Measurements from ENCODE around the gene USP22. TPM values are rescaled to one million over a fixed set of nuclear protein-coding genes. Genes with fewer than 3 reads are reported as not detected.

Gene USP22
- total RNA-seq, 5 donors from 2014 or later (not counting 1 experiment from before 2014, with no cell fraction given), result 128 to 184 (median 136) TPM

- CTCF ChIA-PET, result no interaction called here
- DNase-seq (no peak), ATAC-seq (replicated peaks in 1 of 4) (no peak)
- Histone ChIP-seq H3K36me3 (ENCODE audit: control insufficient read depth in 2 of 2, extremely low read depth in 1 of 2, insufficient read depth in 1 of 2, low read length in 1 of 2) (no peaks in the 10 kb centered on the region), H3K27ac (ENCODE audit: low read length) (no peak overlapping the region), H3K4me3 (ENCODE audit: control insufficient read depth in 1 of 2, extremely low read depth in 1 of 2, low read length in 1 of 2) (no peak overlapping the region), H3K9me3 (no peaks in the 10 kb centered on the region), H3K27me3 (replicated peaks in 1 of 2; ENCODE audit: control insufficient read depth in 2 of 2, extremely low read depth in 1 of 2, insufficient read depth in 2 of 2, low read length in 1 of 2) (peaks cover 0 to 13% of the 10 kb centered on the region in 2 experiments), H3K4me1 (ENCODE audit: control insufficient read depth in 1 of 2, extremely low read depth in 1 of 2, insufficient read depth in 2 of 2, low read length in 2 of 2) (no peaks in the 10 kb centered on the region)
- H3K4me1 Mint-ChIP-seq, result no peaks in the 10 kb centered on the region
- POLR2A ChIA-PET, result no interaction called here
- H3K27ac Mint-ChIP-seq, result no peak overlapping the region
- WGBS (ENCODE audit: insufficient coverage), result 76% methylated on average over 4 of the region's 7 CpGs
- no peaks in the 10 kb centered on the region for H3K9me3 Mint-ChIP-seq
- no peaks in the 10 kb centered on the region for H3K36me3 Mint-ChIP-seq
- peaks cover 21 to 27% of the 10 kb centered on the region in 2 donors for H3K27me3 Mint-ChIP-seq
- no peak overlapping the region for H3K4me3 Mint-ChIP-seq
Observed at GRCh38 chr17:20960871-20961270, 81.9 kb downstream of the USP22 start.

DNA sequence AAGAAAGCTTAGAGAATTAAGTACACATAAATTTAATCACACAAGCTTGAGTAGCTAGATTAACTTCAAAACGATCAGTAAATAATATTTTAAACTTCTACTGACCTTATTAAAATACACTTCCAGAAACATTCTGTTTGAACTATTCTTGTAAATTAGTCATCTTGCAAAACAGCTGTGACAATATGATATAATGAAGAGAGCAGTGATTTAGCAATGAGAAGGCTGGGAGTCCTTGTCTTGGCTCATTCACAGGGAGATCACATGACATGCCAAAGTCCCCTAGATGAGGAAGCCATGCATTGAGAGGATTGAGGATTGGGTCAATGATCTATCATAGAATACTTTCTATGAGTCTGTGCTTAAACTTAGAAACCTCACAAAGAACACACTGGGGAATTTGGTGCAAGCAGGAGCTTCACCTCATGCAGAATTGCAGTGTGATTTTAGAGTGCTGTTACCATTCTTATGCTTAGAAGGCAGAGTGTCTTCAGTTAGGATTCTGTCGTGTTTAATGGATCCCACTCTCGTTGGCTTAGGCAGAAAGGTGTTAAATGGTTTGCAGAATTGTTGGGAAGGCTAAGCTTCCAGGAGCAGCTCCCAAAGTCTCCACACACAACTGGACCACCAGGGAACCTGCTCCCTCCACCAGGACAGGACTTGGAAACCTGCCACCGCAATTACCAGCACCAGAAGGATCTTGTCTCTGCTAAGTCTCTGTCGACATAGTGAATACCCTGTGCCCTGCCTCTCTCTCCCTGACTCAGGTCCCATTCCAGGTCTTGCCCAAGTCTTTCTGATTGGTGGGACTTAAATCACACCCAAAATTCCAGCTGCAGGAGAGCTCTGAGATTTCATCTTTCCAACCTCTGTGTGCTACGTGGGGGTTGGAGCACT is 87.1 kb downstream of the USP22 start:
- H3K36me3 Mint-ChIP-seq, result no peaks in the 10 kb centered on the region
- POLR2A ChIA-PET, result no interaction called here

GRCh38 chr17:20954794-20955193 is 88.0 kb downstream of the USP22 start:
- POLR2A ChIA-PET, result no interaction called here
- Mint-ChIP-seq H3K4me1 (no peaks in the 10 kb centered on the region), H3K27me3 (peaks cover 34 to 47% of the 10 kb centered on the region in 2 donors), H3K9me3 (no peaks in the 10 kb centered on the region), H3K27ac (no peak overlapping the region), H3K4me3 (no peak overlapping the region), H3K36me3 (no peaks in the 10 kb centered on the region)
- no peaks in the 10 kb centered on the region for H3K4me1 ChIP-seq (ENCODE audit: control insufficient read depth in 1 of 2, extremely low read depth in 1 of 2, insufficient read depth in 2 of 2, low read length in 2 of 2)
- ATAC-seq (replicated peaks in 1 of 4) (no peak), DNase-seq (no peak)
- no peaks in the 10 kb centered on the region for H3K36me3 ChIP-seq (ENCODE audit: control insufficient read depth in 2 of 2, extremely low read depth in 1 of 2, insufficient read depth in 1 of 2, low read length in 1 of 2)
- no CpG with 5 or more reads among the region's 4 CpGs for WGBS (ENCODE audit: insufficient coverage)
- no peaks in the 10 kb centered on the region for H3K9me3 ChIP-seq
- CTCF ChIA-PET, result interaction anchor here in 1 of 2 donors (1.0 kb wide), 1 partner anchor 39 kb away, joined by 5 read pairs; no protein-coding TSS in a partner anchor
- H3K27ac ChIP-seq (ENCODE audit: low read length), result no peak overlapping the region
- no peak overlapping the region for H3K4me3 ChIP-seq (ENCODE audit: control insufficient read depth in 1 of 2, extremely low read depth in 1 of 2, low read length in 1 of 2)
- H3K27me3 ChIP-seq (replicated peaks in 1 of 2; ENCODE audit: control insufficient read depth in 2 of 2, extremely low read depth in 1 of 2, insufficient read depth in 2 of 2, low read length in 1 of 2), result peaks cover 0 to 11% of the 10 kb centered on the region in 2 experiments

More for the DNA sequence above, 87.1 kb downstream of the USP22 start:
- CTCF ChIA-PET, result interaction anchor here in 1 of 2 donors (1.0 kb wide), 1 partner anchor 38 kb away, joined by 5 read pairs; no protein-coding TSS in a partner anchor
- H3K27me3 ChIP-seq (replicated peaks in 1 of 2; ENCODE audit: control insufficient read depth in 2 of 2, extremely low read depth in 1 of 2, insufficient read depth in 2 of 2, low read length in 1 of 2), result peaks cover 0 to 11% of the 10 kb centered on the region in 2 experiments
- no peaks in the 10 kb centered on the region for H3K9me3 Mint-ChIP-seq
- 81% methylated on average over 2 of the region's 6 CpGs for WGBS (ENCODE audit: insufficient coverage)
- H3K27ac ChIP-seq (ENCODE audit: low read length), result no peak overlapping the region
- H3K4me3 Mint-ChIP-seq, result no peak overlapping the region
- no peaks in the 10 kb centered on the region for H3K36me3 ChIP-seq (ENCODE audit: control insufficient read depth in 2 of 2, extremely low read depth in 1 of 2, insufficient read depth in 1 of 2, low read length in 1 of 2)
- H3K4me1 Mint-ChIP-seq, result no peaks in the 10 kb centered on the region
- no peak overlapping the region for H3K27ac Mint-ChIP-seq
- ATAC-seq (replicated peaks in 1 of 4) (no peak), DNase-seq (no peak)
- no peaks in the 10 kb centered on the region for H3K9me3 ChIP-seq
- no peaks in the 10 kb centered on the region for H3K4me1 ChIP-seq (ENCODE audit: control insufficient read depth in 1 of 2, extremely low read depth in 1 of 2, insufficient read depth in 2 of 2, low read length in 2 of 2)
- peaks cover 27 to 43% of the 10 kb centered on the region in 2 donors for H3K27me3 Mint-ChIP-seq
- no peak overlapping the region for H3K4me3 ChIP-seq (ENCODE audit: control insufficient read depth in 1 of 2, extremely low read depth in 1 of 2, low read length in 1 of 2)

DNA sequence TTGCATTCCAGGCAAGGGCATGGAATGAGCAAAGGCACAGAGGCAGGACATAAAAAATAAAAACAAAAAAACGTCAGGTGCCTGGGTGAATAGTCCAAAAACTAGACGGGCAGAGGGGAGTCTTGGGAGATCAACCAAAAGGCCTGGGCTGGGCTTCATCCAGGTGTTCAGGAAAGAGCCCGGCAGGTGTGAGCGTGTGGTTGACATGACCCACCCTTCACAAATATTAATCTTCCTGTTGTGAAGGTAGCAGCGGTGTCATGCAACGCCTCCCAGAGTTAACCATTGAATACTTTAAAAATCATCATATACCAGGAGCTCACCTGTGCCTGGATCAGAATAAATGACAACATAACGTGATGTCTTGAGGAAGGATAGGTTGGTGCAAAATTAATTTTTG is 90.6 kb downstream of the USP22 start:
- H3K4me3 ChIP-seq (ENCODE audit: control insufficient read depth in 1 of 2, extremely low read depth in 1 of 2, low read length in 1 of 2), result no peak overlapping the region
- Mint-ChIP-seq H3K4me3 (no peak overlapping the region), H3K36me3 (no peaks in the 10 kb centered on the region), H3K4me1 (no peaks in the 10 kb centered on the region), H3K27ac (no peak overlapping the region), H3K27me3 (peaks cover 28 to 37% of the 10 kb centered on the region in 2 donors), H3K9me3 (no peaks in the 10 kb centered on the region)
- H3K9me3 ChIP-seq, result no peaks in the 10 kb centered on the region
- no peaks in the 10 kb centered on the region for H3K36me3 ChIP-seq (ENCODE audit: control insufficient read depth in 2 of 2, extremely low read depth in 1 of 2, insufficient read depth in 1 of 2, low read length in 1 of 2)
- no peak for ATAC-seq (replicated peaks in 1 of 4)
- H3K4me1 ChIP-seq (ENCODE audit: control insufficient read depth in 1 of 2, extremely low read depth in 1 of 2, insufficient read depth in 2 of 2, low read length in 2 of 2), result no peaks in the 10 kb centered on the region
- H3K27ac ChIP-seq (ENCODE audit: low read length), result no peak overlapping the region
- H3K27me3 ChIP-seq (replicated peaks in 1 of 2; ENCODE audit: control insufficient read depth in 2 of 2, extremely low read depth in 1 of 2, insufficient read depth in 2 of 2, low read length in 1 of 2), result peaks cover 0 to 8% of the 10 kb centered on the region in 2 experiments
- no peak for DNase-seq
- ChIA-PET POLR2A (interaction anchor here in 1 of 2 donors (0.6 kb wide), 1 partner anchor 106 kb away, joined by 3 read pairs; no protein-coding TSS in a partner anchor), CTCF (interaction anchor here in 1 of 2 donors (0.7 kb wide), 1 partner anchor 207 kb away, joined by 3 read pairs; no protein-coding TSS in a partner anchor)
- 67% methylated on average over 1 of the region's 7 CpGs for WGBS (ENCODE audit: insufficient coverage)

Other genes starting within 250 kb of the USP22 start
- gene DHRS7B, start 84.0 kb upstream of the USP22 start, total RNA-seq, result 1 to 10 TPM; 5.8 to 9.2 (median 8.1) TPM
- 10 to 100 TPM; 12.9 to 22.9 (median 20.0) TPM for gene TMEM11, start 171.2 kb upstream of the USP22 start, total RNA-seq
- 10 to 100 TPM in 2 of 5 donors, 1 to 10 TPM in 3; 7.2 to 11.1 (median 9.6) TPM for gene NATD1, start 210.4 kb upstream of the USP22 start, total RNA-seq
- 10 to 100 TPM; 36.9 to 61.3 (median 57.1) TPM for gene MAP2K3, start 241.7 kb upstream of the USP22 start, total RNA-seq

All from T-cell (primary cell).